H9 (cell line): ENCODE data around the gene UTP15. TPM values are rescaled to one million over a fixed set of nuclear protein-coding genes. Genes with fewer than 3 reads are reported as not detected.

Source experiments
- DNase-seq: peaks from one replicate; pipeline ENCODE4 v3.0.0-alpha.2; 2017
- H2AFZ ChIP-seq: one replicate; pipeline ENCODE4 v1.6.1; 2013; ENCODE audit warnings: mild to moderate bottlenecking, low read length, control low read depth, moderate library complexity
- H2AK5ac ChIP-seq: 2 replicates; pipeline ENCODE4 v1.6.1; 2013; ENCODE audit warnings: low read length, control low read depth, mixed read lengths; ENCODE audit not compliant: insufficient read length
- H2BK120ac ChIP-seq: one replicate; pipeline ENCODE4 v1.6.1; 2013; ENCODE audit warnings: low read depth, mild to moderate bottlenecking, low read length, control low read depth, inconsistent platforms; ENCODE audit not compliant: poor library complexity, severe bottlenecking
- H2BK12ac ChIP-seq: 2 replicates; pipeline ENCODE4 v1.6.1; 2013; ENCODE audit warnings: low read length, control low read depth, mixed read lengths, low read depth; ENCODE audit not compliant: insufficient read length
- H2BK15ac ChIP-seq: 2 replicates; pipeline ENCODE4 v1.6.1; 2013; ENCODE audit warnings: low read depth, low read length, control low read depth
- H2BK20ac ChIP-seq: one replicate; pipeline ENCODE4 v1.6.1; 2013; ENCODE audit warnings: low read depth, mild to moderate bottlenecking, low read length, control low read depth, inconsistent platforms; ENCODE audit not compliant: poor library complexity, severe bottlenecking
- H2BK5ac ChIP-seq: 2 replicates; pipeline ENCODE4 v1.6.1; 2013; ENCODE audit warnings: low read length, control low read depth, mixed read lengths; ENCODE audit not compliant: insufficient read length
- H3K14ac ChIP-seq: 2 replicates; pipeline ENCODE4 v1.6.1; 2013; ENCODE audit warnings: low read length, control low read depth; ENCODE audit not compliant: insufficient read depth
- H3K18ac ChIP-seq: 2 replicates; pipeline ENCODE4 v1.6.1; 2013; ENCODE audit warnings: low read depth, mild to moderate bottlenecking, mixed read lengths, low read length, control low read depth; ENCODE audit not compliant: insufficient read length
- H3K23ac ChIP-seq: 2 replicates; pipeline ENCODE4 v1.6.1; 2013; ENCODE audit warnings: low read length, control low read depth, mixed read lengths, low read depth; ENCODE audit not compliant: insufficient read length
- H3K23me2 ChIP-seq: 2 replicates; pipeline ENCODE4 v1.6.1; 2013; ENCODE audit warnings: low read depth, mild to moderate bottlenecking, mixed read lengths, low read length, control low read depth; ENCODE audit not compliant: insufficient read length, poor library complexity, severe bottlenecking
- H3K27ac ChIP-seq: 2 replicates; pipeline ENCODE4 v1.5.1; 2013; ENCODE audit warnings: low read length, control low read depth, mixed read lengths, low read depth; ENCODE audit not compliant: insufficient read length
- H3K27me3 ChIP-seq: 2 replicates; pipeline ENCODE4 v1.6.1; 2013; ENCODE audit warnings: low read length, control low read depth, inconsistent platforms; ENCODE audit not compliant: insufficient read depth
- H3K4ac ChIP-seq: 2 replicates; pipeline ENCODE4 v1.6.1; 2013; ENCODE audit warnings: low read depth, mild to moderate bottlenecking, control low read depth, inconsistent platforms, low read length, moderate library complexity
- H3K4me1 ChIP-seq: 2 replicates; pipeline ENCODE4 v1.6.1; 2013; ENCODE audit warnings: low read length, control low read depth, inconsistent platforms; ENCODE audit not compliant: insufficient read depth
- H3K4me2 ChIP-seq: 2 replicates; pipeline ENCODE4 v1.6.1; 2013; ENCODE audit warnings: low read length, control low read depth, mixed read lengths; ENCODE audit not compliant: insufficient read length, insufficient read depth
- H3K56ac ChIP-seq: 2 replicates; pipeline ENCODE4 v1.6.1; 2013; ENCODE audit warnings: low read depth, mild to moderate bottlenecking, mixed read lengths, low read length, control low read depth; ENCODE audit not compliant: insufficient read length
- H3K79me1 ChIP-seq: 2 replicates; pipeline ENCODE4 v1.6.1; 2013; ENCODE audit warnings: low read depth, mild to moderate bottlenecking, moderate library complexity, low read length, control low read depth, inconsistent platforms; ENCODE audit not compliant: insufficient read depth, poor library complexity, severe bottlenecking
- H3K79me2 ChIP-seq: 2 replicates; pipeline ENCODE4 v1.6.1; 2013; ENCODE audit warnings: low read length, control low read depth, inconsistent platforms; ENCODE audit not compliant: insufficient read depth
- H3K9ac ChIP-seq: 2 replicates; pipeline ENCODE4 v1.6.1; 2013; ENCODE audit warnings: low read length, control low read depth, mixed read lengths; ENCODE audit not compliant: insufficient read length; ENCODE audit errors: extremely low read depth
- H3K9me3 ChIP-seq: one replicate; pipeline ENCODE4 v1.6.1; 2013; ENCODE audit warnings: low read depth, low read length, inconsistent platforms; ENCODE audit not compliant: control insufficient read depth
- H3T11ph ChIP-seq: one replicate; pipeline ENCODE4 v1.6.1; 2013; ENCODE audit warnings: mild to moderate bottlenecking, low read length, control low read depth, inconsistent platforms
- H4K20me1 ChIP-seq: one replicate; pipeline ENCODE4 v1.6.1; 2013; ENCODE audit not compliant: control insufficient read depth, insufficient read length, insufficient read depth
- H4K5ac ChIP-seq: 2 replicates; pipeline ENCODE4 v1.6.1; 2013; ENCODE audit warnings: low read depth, mild to moderate bottlenecking, mixed read lengths, low read length, control low read depth; ENCODE audit not compliant: insufficient read length
- H4K8ac ChIP-seq: replicated peaks from 2 replicates; pipeline ENCODE4 v1.6.1; 2013; ENCODE audit warnings: low read length, control low read depth, mixed read lengths, low read depth; ENCODE audit not compliant: insufficient read length
- H4K91ac ChIP-seq: 2 replicates; pipeline ENCODE4 v1.6.1; 2013; ENCODE audit warnings: low read depth, mild to moderate bottlenecking, moderate library complexity, mixed read lengths, low read length, control low read depth; ENCODE audit not compliant: insufficient read length
- H3K27ac Mint-ChIP-seq, 3 experiments: 2 replicates in 2 of 3; 3 replicates in 1 of 3; pipeline ENCODE4 v1.8.0; 2020 to 2021; ENCODE audit warnings: mixed read lengths in 3 of 3, mild to moderate bottlenecking in 1 of 3, moderate library complexity in 1 of 3
- H3K27me3 Mint-ChIP-seq: 2 replicates; pipeline ENCODE4 v1.8.0; 2021; ENCODE audit warnings: low read depth, mild to moderate bottlenecking, moderate library complexity, mixed read lengths
- H3K36me3 Mint-ChIP-seq, 3 experiments: 2 replicates in 2 of 3; 3 replicates in 1 of 3; pipeline ENCODE4 v1.8.0; 2020 to 2021; ENCODE audit warnings: low read depth in 3 of 3, mixed read lengths in 3 of 3; ENCODE audit not compliant: insufficient read depth in 1 of 3
- H3K4me1 Mint-ChIP-seq, 2 experiments: 2 replicates each; pipeline ENCODE4 v1.8.0; 2020; ENCODE audit warnings: mixed read lengths in 2 of 2
- H3K4me3 Mint-ChIP-seq, 2 experiments: 2 replicates in 1 of 2; 3 replicates in 1 of 2; pipeline ENCODE4 v1.8.0; 2020 to 2021; ENCODE audit warnings: mild to moderate bottlenecking in 2 of 2, mixed read lengths in 2 of 2, moderate library complexity in 1 of 2
- H3K9me3 Mint-ChIP-seq, 2 experiments: 2 replicates in 1 of 2; 3 replicates in 1 of 2; pipeline ENCODE4 v1.8.0; 2020; ENCODE audit warnings: mild to moderate bottlenecking in 2 of 2, mixed read lengths in 2 of 2, moderate library complexity in 1 of 2
- CTCF ChIP-seq: fragments of 200-600 bp; sonication (generic); conservative IDR thresholded peaks from 3 replicates; pipeline ENCODE4 v1.8.0; 2021; ENCODE audit warnings: antibody characterized with exemption, mild to moderate bottlenecking
- total RNA-seq: library from RNA; stranded (reverse); gene quantifications from 2 replicates; pipeline ENCODE4 v1.2.1, GENCODE V29; 2021

UTP15 gene
- total RNA-seq, 1 experiment from 2014 or later, result 43.5 TPM

- Histone ChIP-seq H3K18ac (no peak overlapping the region), H3K9ac (no peak overlapping the region), H3K79me1 (no peaks in the 10 kb centered on the region), H2BK120ac (no peak overlapping the region), H2BK5ac (no peak overlapping the region), H3K23ac (no peak overlapping the region), H3K56ac (no peak overlapping the region), H3T11ph (no peak overlapping the region), H4K91ac (no peak overlapping the region), H4K20me1 (no peaks in the 10 kb centered on the region), H2BK15ac (no peak overlapping the region), H3K4me2 (no peak overlapping the region), H2AK5ac (no peak overlapping the region), H2BK20ac (no peak overlapping the region), H4K8ac (no peak overlapping the region), H3K27ac (no peak overlapping the region), H3K4me1 (no peaks in the 10 kb centered on the region), H3K4ac (no peak overlapping the region), H3K9me3 (no peaks in the 10 kb centered on the region), H3K23me2 (no peaks in the 10 kb centered on the region), H3K14ac (no peak overlapping the region), H3K27me3 (no peaks in the 10 kb centered on the region), H4K5ac (no peak overlapping the region), H2AFZ (no peak overlapping the region), H3K79me2 (no peaks in the 10 kb centered on the region), H2BK12ac (no peak overlapping the region)
- no peaks in the 10 kb centered on the region for H3K9me3 Mint-ChIP-seq
- H3K36me3 Mint-ChIP-seq, result peaks cover 0 to 7% (median 5%) of the 10 kb centered on the region in 3 experiments; a peak in 4 of 7 replicates
- DNase-seq, result no peak
- H3K27me3 Mint-ChIP-seq, result no peaks in the 10 kb centered on the region
- H3K27ac Mint-ChIP-seq, result no peak overlapping the region
- no peak overlapping the region for H3K4me3 Mint-ChIP-seq
- TF ChIP-seq CTCF, result no peak
- peaks cover 2 to 8% of the 10 kb centered on the region in 2 experiments; a peak in 3 of 4 replicates for H3K4me1 Mint-ChIP-seq
Measured at GRCh38 chr5:73552642-73553041, 12.9 kb upstream of the UTP15 start.
